HepG2 (cell line): ENCODE results near the gene ZWILCH. TPM values are rescaled to one million over a fixed set of nuclear protein-coding genes. Genes with fewer than 3 reads are reported as not detected.

ENCODE experiments used
- AHR ChIP-seq: IDR thresholded peaks from 2 replicates; pipeline ENCODE4 v1.6.1; 2018; ENCODE audit warnings: missing genetic modification reagents, missing compliant biosample characterization
- CHD2 ChIP-seq: IDR thresholded peaks from 2 replicates; pipeline ENCODE4 v1.6.1; 2011; ENCODE audit warnings: low read depth, low read length, improper control_type of control experiment
- FIP1L1 ChIP-seq: fragments of 200-400 bp; formaldehyde crosslinking; IDR thresholded peaks from 2 replicates; pipeline ENCODE4 v1.6.1; 2018; ENCODE audit warnings: low read depth, mild to moderate bottlenecking, low read length, moderate library complexity, borderline replicate concordance; ENCODE audit not compliant: insufficient read depth
- FOXC1 ChIP-seq: sonication (generic); formaldehyde crosslinking; IDR thresholded peaks from 2 replicates; pipeline ENCODE4 v1.8.0; 2022; ENCODE audit warnings: mild to moderate bottlenecking, missing genetic modification reagents, borderline replicate concordance
- JARID2 ChIP-seq: sonication (generic); formaldehyde crosslinking; IDR thresholded peaks from 2 replicates; pipeline ENCODE4 v1.8.1; 2023; ENCODE audit warnings: missing genetic modification reagents, inconsistent platforms; ENCODE audit not compliant: insufficient replicate concordance
- NCOA1 ChIP-seq: sonication (generic); formaldehyde crosslinking; IDR thresholded peaks from 2 replicates; pipeline ENCODE4 v1.9.0; 2021; ENCODE audit warnings: missing genetic modification reagents
- NFE2 ChIP-seq: sonication (generic); formaldehyde crosslinking; IDR thresholded peaks from 2 replicates; pipeline ENCODE4 v1.4.0; 2020; ENCODE audit warnings: missing genetic modification reagents
- NFIC ChIP-seq: IDR thresholded peaks from 2 replicates; pipeline ENCODE4 v1.6.1; 2012; ENCODE audit warnings: mild to moderate bottlenecking, low read length, inconsistent platforms
- PATZ1 ChIP-seq: sonication (generic); formaldehyde crosslinking; IDR thresholded peaks from 2 replicates; pipeline ENCODE4 v1.4.0; 2020; ENCODE audit warnings: missing genetic modification reagents
- SYNCRIP ChIP-seq: fragments of 200-400 bp; formaldehyde crosslinking; IDR thresholded peaks from 2 replicates; pipeline ENCODE4 v1.6.1; 2018; ENCODE audit warnings: mild to moderate bottlenecking, low read depth, low read length; ENCODE audit not compliant: insufficient read depth
- TP53 ChIP-seq: sonication (generic); formaldehyde crosslinking; conservative IDR thresholded peaks from 2 replicates; pipeline ENCODE4 v1.4.0; 2020; ENCODE audit warnings: missing genetic modification reagents
- ZFP36L2 ChIP-seq: sonication (generic); formaldehyde crosslinking; IDR thresholded peaks from 2 replicates; pipeline ENCODE4 v1.4.0; 2020; ENCODE audit warnings: missing genetic modification reagents
- ZNF121 ChIP-seq: sonication (generic); formaldehyde crosslinking; IDR thresholded peaks from 2 replicates; pipeline ENCODE4 v1.5.0; 2020; ENCODE audit warnings: mild to moderate bottlenecking, missing genetic modification reagents
- ZNF329 ChIP-seq: sonication (generic); formaldehyde crosslinking; IDR thresholded peaks from 2 replicates; pipeline ENCODE4 v1.9.0; 2021; ENCODE audit warnings: low read depth, mild to moderate bottlenecking, missing genetic modification reagents
- ZNF713 ChIP-seq: sonication (generic); formaldehyde crosslinking; IDR thresholded peaks from 2 replicates; pipeline ENCODE4 v1.4.0; 2020; ENCODE audit warnings: mild to moderate bottlenecking, missing genetic modification reagents
- ZNF773 ChIP-seq: sonication (generic); formaldehyde crosslinking; IDR thresholded peaks from 2 replicates; pipeline ENCODE4 v1.4.0; 2020; ENCODE audit warnings: missing genetic modification reagents, borderline replicate concordance
- ZNF878 ChIP-seq: sonication (generic); formaldehyde crosslinking; IDR thresholded peaks from 2 replicates; pipeline ENCODE4 v1.8.1; 2023; ENCODE audit warnings: mild to moderate bottlenecking, missing genetic modification reagents, moderate library complexity
- polyA plus RNA-seq, 8 experiments: library from polyadenylated mRNA; depleted of rRNA in 3 of 8; stranded (reverse) in 7 of 8; unstranded in 1 of 8; fragments of >200 nt; fragmentation: Illumina TruSeq in 4 of 8; extraction: Trizol in 4 of 8; gene quantifications; 2 replicates each; pipeline versions ENCODE4 v1.2.1 to v1.2.3, GENCODE V29; 2011 to 2016; ENCODE audit warnings: low read depth in 4 of 8, missing spikeins in 1 of 8, mixed read lengths in 1 of 8; ENCODE audit not compliant: insufficient read depth in 1 of 8
- total RNA-seq, 5 experiments: library from RNA; depleted of rRNA; stranded (reverse); fragments of >200 nt; fragmentation: Illumina TruSeq; extraction: Trizol; gene quantifications; 2 replicates each; pipeline ENCODE4 v1.2.3, GENCODE V29; 2016; ENCODE audit warnings: low read depth in 1 of 5
- TF ChIP-seq, protein P1 (sequence below): sonication (generic); formaldehyde crosslinking; IDR thresholded peaks from 2 replicates; pipeline ENCODE4 v1.5.1; 2020; ENCODE audit warnings: missing genetic modification reagents, mild to moderate bottlenecking, borderline replicate concordance
- TF ChIP-seq, protein P2 (sequence below): sonication (generic); formaldehyde crosslinking; IDR thresholded peaks from 2 replicates; pipeline ENCODE4 v1.8.1; 2022; ENCODE audit warnings: mild to moderate bottlenecking, missing genetic modification reagents
- TF ChIP-seq, protein P3 (sequence below): fragments of 450-650 bp; IDR thresholded peaks from 2 replicates; pipeline ENCODE4 v1.6.1; 2017; ENCODE audit warnings: mild to moderate bottlenecking

Gene ZWILCH
- total and polyA plus RNA-seq, 2 of the 13 experiments (the other 11 are each of a cell fraction or from before 2014, with no cell fraction given): 9.5 to 27.8 TPM

- peak; percentile 77 for TF ChIP-seq FOXC1 (CRISPR knock-in tag)
- TF ChIP-seq, protein P1, sequence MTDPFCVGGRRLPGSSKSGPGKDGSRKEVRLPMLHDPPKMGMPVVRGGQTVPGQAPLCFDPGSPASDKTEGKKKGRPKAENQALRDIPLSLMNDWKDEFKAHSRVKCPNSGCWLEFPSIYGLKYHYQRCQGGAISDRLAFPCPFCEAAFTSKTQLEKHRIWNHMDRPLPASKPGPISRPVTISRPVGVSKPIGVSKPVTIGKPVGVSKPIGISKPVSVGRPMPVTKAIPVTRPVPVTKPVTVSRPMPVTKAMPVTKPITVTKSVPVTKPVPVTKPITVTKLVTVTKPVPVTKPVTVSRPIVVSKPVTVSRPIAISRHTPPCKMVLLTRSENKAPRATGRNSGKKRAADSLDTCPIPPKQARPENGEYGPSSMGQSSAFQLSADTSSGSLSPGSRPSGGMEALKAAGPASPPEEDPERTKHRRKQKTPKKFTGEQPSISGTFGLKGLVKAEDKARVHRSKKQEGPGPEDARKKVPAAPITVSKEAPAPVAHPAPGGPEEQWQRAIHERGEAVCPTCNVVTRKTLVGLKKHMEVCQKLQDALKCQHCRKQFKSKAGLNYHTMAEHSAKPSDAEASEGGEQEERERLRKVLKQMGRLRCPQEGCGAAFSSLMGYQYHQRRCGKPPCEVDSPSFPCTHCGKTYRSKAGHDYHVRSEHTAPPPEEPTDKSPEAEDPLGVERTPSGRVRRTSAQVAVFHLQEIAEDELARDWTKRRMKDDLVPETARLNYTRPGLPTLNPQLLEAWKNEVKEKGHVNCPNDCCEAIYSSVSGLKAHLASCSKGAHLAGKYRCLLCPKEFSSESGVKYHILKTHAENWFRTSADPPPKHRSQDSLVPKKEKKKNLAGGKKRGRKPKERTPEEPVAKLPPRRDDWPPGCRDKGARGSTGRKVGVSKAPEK (CRISPR knock-in tag): no peak
- TF ChIP-seq NFIC: no peak
- TF ChIP-seq ZNF713 (CRISPR knock-in tag): no peak
- TF ChIP-seq, protein P2, sequence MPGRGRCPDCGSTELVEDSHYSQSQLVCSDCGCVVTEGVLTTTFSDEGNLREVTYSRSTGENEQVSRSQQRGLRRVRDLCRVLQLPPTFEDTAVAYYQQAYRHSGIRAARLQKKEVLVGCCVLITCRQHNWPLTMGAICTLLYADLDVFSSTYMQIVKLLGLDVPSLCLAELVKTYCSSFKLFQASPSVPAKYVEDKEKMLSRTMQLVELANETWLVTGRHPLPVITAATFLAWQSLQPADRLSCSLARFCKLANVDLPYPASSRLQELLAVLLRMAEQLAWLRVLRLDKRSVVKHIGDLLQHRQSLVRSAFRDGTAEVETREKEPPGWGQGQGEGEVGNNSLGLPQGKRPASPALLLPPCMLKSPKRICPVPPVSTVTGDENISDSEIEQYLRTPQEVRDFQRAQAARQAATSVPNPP (CRISPR knock-in tag): 0 out of 2 replicates have a peak, but pooled peaks have one; percentile 45
- TF ChIP-seq SYNCRIP: no peak
- TF ChIP-seq JARID2: no peak
- no peak; the same call in 1 of the 2 replicates for TF ChIP-seq AHR (CRISPR knock-in tag)
- TF ChIP-seq TP53 (CRISPR knock-in tag): no peak
- TF ChIP-seq, protein P3, sequence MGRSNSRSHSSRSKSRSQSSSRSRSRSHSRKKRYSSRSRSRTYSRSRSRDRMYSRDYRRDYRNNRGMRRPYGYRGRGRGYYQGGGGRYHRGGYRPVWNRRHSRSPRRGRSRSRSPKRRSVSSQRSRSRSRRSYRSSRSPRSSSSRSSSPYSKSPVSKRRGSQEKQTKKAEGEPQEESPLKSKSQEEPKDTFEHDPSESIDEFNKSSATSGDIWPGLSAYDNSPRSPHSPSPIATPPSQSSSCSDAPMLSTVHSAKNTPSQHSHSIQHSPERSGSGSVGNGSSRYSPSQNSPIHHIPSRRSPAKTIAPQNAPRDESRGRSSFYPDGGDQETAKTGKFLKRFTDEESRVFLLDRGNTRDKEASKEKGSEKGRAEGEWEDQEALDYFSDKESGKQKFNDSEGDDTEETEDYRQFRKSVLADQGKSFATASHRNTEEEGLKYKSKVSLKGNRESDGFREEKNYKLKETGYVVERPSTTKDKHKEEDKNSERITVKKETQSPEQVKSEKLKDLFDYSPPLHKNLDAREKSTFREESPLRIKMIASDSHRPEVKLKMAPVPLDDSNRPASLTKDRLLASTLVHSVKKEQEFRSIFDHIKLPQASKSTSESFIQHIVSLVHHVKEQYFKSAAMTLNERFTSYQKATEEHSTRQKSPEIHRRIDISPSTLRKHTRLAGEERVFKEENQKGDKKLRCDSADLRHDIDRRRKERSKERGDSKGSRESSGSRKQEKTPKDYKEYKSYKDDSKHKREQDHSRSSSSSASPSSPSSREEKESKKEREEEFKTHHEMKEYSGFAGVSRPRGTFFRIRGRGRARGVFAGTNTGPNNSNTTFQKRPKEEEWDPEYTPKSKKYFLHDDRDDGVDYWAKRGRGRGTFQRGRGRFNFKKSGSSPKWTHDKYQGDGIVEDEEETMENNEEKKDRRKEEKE: no peak
- no peak for TF ChIP-seq ZNF773 (CRISPR knock-in tag)
- no peak for TF ChIP-seq NFE2 (CRISPR knock-in tag)
- peak; percentile 41 for TF ChIP-seq PATZ1 (CRISPR knock-in tag)
- peak; percentile 92; the same call in 1 of the 2 replicates for TF ChIP-seq ZNF878 (CRISPR knock-in tag)
- peak; percentile 65 for TF ChIP-seq ZNF329 (CRISPR knock-in tag)
- peak; percentile 55 for TF ChIP-seq CHD2
- TF ChIP-seq FIP1L1: peak; percentile 93; the same call in 1 of the 2 replicates
- TF ChIP-seq ZNF121 (CRISPR knock-in tag): peak; percentile 50; the same call in 1 of the 2 replicates
- TF ChIP-seq ZFP36L2 (CRISPR knock-in tag): no peak
- TF ChIP-seq NCOA1: peak; percentile 79; the same call in 1 of the 2 replicates
These were observed 7.3 kb upstream of the ZWILCH start, which contains the start of gene SNAPC5 (continued) for GRCh38 chr15:66497502-66498455.
